Thoracic aorta (tissue), 2 donors: ENCODE data around the gene ARRDC5. TPM values are rescaled to one million over a fixed set of nuclear protein-coding genes. Genes with fewer than 3 reads are reported as not detected.
A peak's percentile ranks its signal among the peaks of the same experiment; 100 is the strongest.
"Not testable (repeated sequence)": the region's sequence is repeated elsewhere in the genome, so short reads cannot be mapped to it uniquely, and the experiment has no call there.

Experiments
- ATAC-seq: fragments of 150-250 bp; one replicate; pipeline ENCODE4 v1.8.0; 2017; ENCODE audit warnings: low read depth; ENCODE audit not compliant: insufficient number of reproducible peaks, low FRiP score
- DNase-seq: peaks from one replicate; pipeline ENCODE4 v3.0.0-alpha.2; 2020; ENCODE audit warnings: low spot score
- H3K27ac ChIP-seq, 2 donors: fragments of 200-600 bp; sonication (generic); 1 replicate in 1 of 2; 2 replicates in 1 of 2; pipeline ENCODE4 v1.5.1; 2016; ENCODE audit warnings: mild to moderate bottlenecking in 2 of 2, moderate library complexity in 2 of 2
- H3K27me3 ChIP-seq: fragments of 200-600 bp; sonication (generic); replicated peaks from 2 replicates; pipeline ENCODE4 v1.6.0; 2016; ENCODE audit warnings: mild to moderate bottlenecking; ENCODE audit not compliant: insufficient read depth
- H3K36me3 ChIP-seq: fragments of 200-600 bp; sonication (generic); one replicate; pipeline ENCODE4 v1.5.1; 2016
- H3K4me1 ChIP-seq, 2 donors: fragments of 200-600 bp; sonication (generic); 1 replicate in 1 of 2; 2 replicates in 1 of 2; pipeline versions ENCODE4 v1.5.1 to v1.6.0; 2016; ENCODE audit warnings: low read depth in 2 of 2, mild to moderate bottlenecking in 1 of 2; ENCODE audit not compliant: control insufficient read depth in 1 of 2
- H3K4me3 ChIP-seq: fragments of 200-600 bp; sonication (generic); 2 replicates; pipeline ENCODE4 v1.5.1; 2016; ENCODE audit warnings: mild to moderate bottlenecking
- H3K9me3 ChIP-seq: fragments of 200-600 bp; sonication (generic); 2 replicates; pipeline ENCODE4 v1.5.1; 2016
- CTCF ChIP-seq: fragments of 200-600 bp; sonication (generic); IDR thresholded peaks from one replicate; pipeline ENCODE4 v1.5.1; 2019; ENCODE audit warnings: antibody characterized with exemption
- total RNA-seq, 2 donors: library from RNA; depleted of rRNA; stranded (reverse); fragments of >200 nt; gene quantifications; one replicate each; pipeline versions ENCODE4 v1.1.0 to v1.2.3, GENCODE V29; 2016

ARRDC5 gene
- total RNA-seq, 2 donors from 2014 or later: 0.49 to 3.1 TPM

- no peak for TF ChIP-seq CTCF
- H3K36me3 ChIP-seq: peaks cover 33% of the 10 kb centered on the region
- H3K4me3 ChIP-seq: no peak overlapping the region
- ATAC-seq (no peak), DNase-seq (no peak)
- H3K9me3 ChIP-seq: no peaks in the 10 kb centered on the region
- H3K4me1 ChIP-seq: no peaks in the 10 kb centered on the region
- H3K27me3 ChIP-seq: no peaks in the 10 kb centered on the region
- no peak overlapping the region for H3K27ac ChIP-seq
Measured at GRCh38 chr19:4852484-4852883, 50.2 kb downstream of the ARRDC5 start.

GRCh38 chr19:4851551-4852290 lies 51.0 kb downstream of the ARRDC5 start:
- H3K36me3 ChIP-seq: peaks cover 30% of the 10 kb centered on the region
- peak; percentile 90 for TF ChIP-seq CTCF
- ATAC-seq: peak; percentile 42

GRCh38 chr19:4849019-4849418 lies 53.7 kb downstream of the ARRDC5 start:
- Histone ChIP-seq H3K36me3 (peaks cover 27% of the 10 kb centered on the region), H3K27me3 (no peaks in the 10 kb centered on the region), H3K9me3 (no peaks in the 10 kb centered on the region), H3K4me1 (peaks cover 4 to 12% of the 10 kb centered on the region in 2 donors), H3K27ac (no peak overlapping the region), H3K4me3 (no peak overlapping the region)
- no peak for TF ChIP-seq CTCF
- DNase-seq (no peak), ATAC-seq (no peak)

More at GRCh38 chr19:4851551-4852290, 51.0 kb downstream of the ARRDC5 start:
- Histone ChIP-seq H3K9me3 (no peaks in the 10 kb centered on the region), H3K27ac (no peak overlapping the region), H3K4me3 (no peak overlapping the region), H3K4me1 (no peaks in the 10 kb centered on the region), H3K27me3 (no peaks in the 10 kb centered on the region)
- peak; percentile 21 for DNase-seq

GRCh38 chr19:4847190-4847973 lies 55.3 kb downstream of the ARRDC5 start:
- no peak overlapping the region for H3K27ac ChIP-seq
- DNase-seq: no peak
- peaks cover 4 to 12% of the 10 kb centered on the region in 2 donors for H3K4me1 ChIP-seq
- peaks cover 32% of the 10 kb centered on the region for H3K36me3 ChIP-seq
- no peak overlapping the region for H3K4me3 ChIP-seq
- no peak for ATAC-seq
- TF ChIP-seq CTCF: no peak
- no peaks in the 10 kb centered on the region for H3K9me3 ChIP-seq
- no peaks in the 10 kb centered on the region for H3K27me3 ChIP-seq

- H3K27ac ChIP-seq: peak overlapping the region; percentile 53 to 81
Measured at GRCh38 chr19:4845975-4846374, 56.7 kb downstream of the ARRDC5 start.

More at GRCh38 chr19:4845975-4846374, 56.7 kb downstream of the ARRDC5 start:
- Histone ChIP-seq H3K4me3 (peak overlapping the region; percentile 26), H3K36me3 (peaks cover 35% of the 10 kb centered on the region), H3K4me1 (peaks cover 4 to 12% of the 10 kb centered on the region in 2 donors)
- not testable (repeated sequence) for DNase-seq, H3K27me3 ChIP-seq, H3K9me3 ChIP-seq, ATAC-seq
